ENCODE data around the gene DSCAM. TPM values are rescaled to one million over a fixed set of nuclear protein-coding genes. Genes with fewer than 3 reads are reported as not detected.

DSCAM gene
- total and polyA plus RNA-seq, 8 donors = 0.37 TPM; not detected in 7

GRCh38 chr21:40858517-40858916 lies 11.6 kb upstream of the DSCAM start:
- TF ChIP-seq POLR2AphosphoS5 (IDR thresholded peaks at IDR 0.05) (no peak), POLR2A (IDR thresholded peaks at IDR 0.05) (no peak), CTCF (IDR thresholded peaks at IDR 0.05) (no peak), EP300 (IDR thresholded peaks at IDR 0.05) (no peak)
- Histone ChIP-seq H3K36me3 (no peaks in the 10 kb centered on the region), H3K27ac (no peak overlapping the region), H3K9me3 (peaks cover 0 to 10% (median 3%) of the 10 kb centered on the region in 4 donors), H3K4me3 (no peak overlapping the region), H3K27me3 (no peaks in the 10 kb centered on the region), H3K4me1 (no peaks in the 10 kb centered on the region)
- intact Hi-C loops (cut with DNase I; ENCODE audit: low total_unique reads) = no loop called here
- DNase-seq = no peak

GRCh38 chr21:40853956-40854688 lies 7.2 kb upstream of the DSCAM start:
- H3K4me3 ChIP-seq = no peak overlapping the region
- intact Hi-C loops (cut with DNase I; ENCODE audit: low total_unique reads) = no loop called here
- no peaks in the 10 kb centered on the region for H3K36me3 ChIP-seq
- no peak overlapping the region for H3K27ac ChIP-seq
- 56 to 82% (median 63%) methylated on average over 10 to 24 of the region's 24 CpGs for WGBS, 5 donors
- TF ChIP-seq POLR2A (IDR thresholded peaks at IDR 0.05) = no peak
- no peak for TF ChIP-seq CTCF (IDR thresholded peaks at IDR 0.05)
- TF ChIP-seq POLR2AphosphoS5 (IDR thresholded peaks at IDR 0.05) = no peak
- TF ChIP-seq EP300 (IDR thresholded peaks at IDR 0.05) = no peak
- DNase-seq = no peak
- peaks cover 0 to 10% (median 3%) of the 10 kb centered on the region in 4 donors for H3K9me3 ChIP-seq
- H3K4me1 ChIP-seq = peaks cover 0 to 5% (median 0%) of the 10 kb centered on the region in 4 donors
- peaks cover 0 to 16% (median 0%) of the 10 kb centered on the region in 3 donors for H3K27me3 ChIP-seq

GRCh38 chr21:40852563-40852962 lies 5.6 kb upstream of the DSCAM start:
- peaks cover 0 to 5% (median 0%) of the 10 kb centered on the region in 4 donors for H3K4me1 ChIP-seq
- TF ChIP-seq EP300 (IDR thresholded peaks at IDR 0.05) = no peak
- no peak for TF ChIP-seq POLR2A (IDR thresholded peaks at IDR 0.05)
- TF ChIP-seq CTCF (IDR thresholded peaks at IDR 0.05) = no peak
- no peak for TF ChIP-seq POLR2AphosphoS5 (IDR thresholded peaks at IDR 0.05)
- no peak overlapping the region for H3K4me3 ChIP-seq
- no peak overlapping the region for H3K27ac ChIP-seq
- intact Hi-C loops (cut with DNase I; ENCODE audit: low total_unique reads) = no loop called here
- DNase-seq = no peak
- no peaks in the 10 kb centered on the region for H3K36me3 ChIP-seq
- peaks cover 0 to 31% (median 13%) of the 10 kb centered on the region in 3 donors for H3K27me3 ChIP-seq
- peaks cover 0 to 6% (median 1%) of the 10 kb centered on the region in 4 donors for H3K9me3 ChIP-seq
- 73 to 80% (median 80%) methylated on average over 4 to 5 of the region's 5 CpGs for WGBS, 5 donors

GRCh38 chr21:40851749-40852148 lies 4.8 kb upstream of the DSCAM start:
- Histone ChIP-seq H3K27me3 (peaks cover 0 to 39% (median 22%) of the 10 kb centered on the region in 3 donors), H3K27ac (no peak overlapping the region), H3K4me3 (no peak overlapping the region), H3K9me3 (no peaks in the 10 kb centered on the region), H3K4me1 (peaks cover 0 to 12% (median 4%) of the 10 kb centered on the region in 4 donors), H3K36me3 (no peaks in the 10 kb centered on the region)
- DNase-seq = no peak
- TF ChIP-seq EP300 (IDR thresholded peaks at IDR 0.05) (no peak), CTCF (IDR thresholded peaks at IDR 0.05) (no peak), POLR2AphosphoS5 (IDR thresholded peaks at IDR 0.05) (no peak), POLR2A (IDR thresholded peaks at IDR 0.05) (no peak)
- WGBS, 5 donors = 37 to 72% (median 46%) methylated on average over 2 of the region's 2 CpGs
- intact Hi-C loops (cut with DNase I; ENCODE audit: low total_unique reads) = no loop called here
